OCI-LY1 (cell line): ENCODE data around the gene TOMM40.

Experiments
- CTCF ChIP-seq: fragments of 200-600 bp; sonication (generic), shearing (Covaris generic); IDR thresholded peaks from 2 replicates; pipeline ENCODE4 v1.5.1; 2017; ENCODE audit warnings: mild to moderate bottlenecking, antibody characterized with exemption, low read length, moderate library complexity, mixed read lengths
- EZH2 ChIP-seq: fragments of 200-600 bp; sonication (generic), shearing (Covaris generic); IDR thresholded peaks from 2 replicates; pipeline ENCODE4 v1.8.0; 2017; ENCODE audit warnings: borderline replicate concordance, mixed run types, mild to moderate bottlenecking, antibody characterized with exemption, low read length, moderate library complexity, mixed read lengths

- TF ChIP-seq CTCF (peak; percentile 94), EZH2 (no peak)
These were observed 45.2 kb upstream of the TOMM40 start, which contains the start of gene NECTIN2 for GRCh38 chr19:44845612-44846454.
